Activated naive CD8-positive, alpha-beta T cell treated with anti-CD3 and anti-CD28 coated beads, Interleukin-2, amount 10 ng/mL, durations not matched to agents 7 days and 5 days (primary cell): ENCODE data around the gene SIPA1L3. TPM values are rescaled to one million over a fixed set of nuclear protein-coding genes. Genes with fewer than 3 reads are reported as not detected.
"Not testable (repeated sequence)": the region's sequence is repeated elsewhere in the genome, so short reads cannot be mapped to it uniquely, and the experiment has no call there.

ENCODE experiments used
- ATAC-seq: fragments of 150-1000 bp; cut with Tn5 transposase; one replicate; pipeline ENCODE4 v1.10.0; 2021; ENCODE audit warnings: low read depth, moderate library complexity
- POLR2A ChIA-PET: fragments of 350-600 bp; sonication (Branson Sonifier 250); formaldehyde crosslinking; loops from one replicate; lab custom pipeline; 2021; ENCODE audit warnings: antibody characterized with exemption; lab: Charles Lee
- DNase-seq: peaks from one replicate; pipeline ENCODE4 v3.0.0; 2021
- H3K27ac Mint-ChIP-seq: one replicate; pipeline ENCODE4 v1.8.0; 2022; ENCODE audit warnings: mild to moderate bottlenecking, mixed read lengths
- H3K27me3 Mint-ChIP-seq: one replicate; pipeline ENCODE4 v1.8.0; 2022; ENCODE audit warnings: mild to moderate bottlenecking, moderate library complexity, mixed read lengths
- H3K36me3 Mint-ChIP-seq: one replicate; pipeline ENCODE4 v1.8.0; 2021; ENCODE audit warnings: mild to moderate bottlenecking, mixed read lengths
- H3K4me1 Mint-ChIP-seq: one replicate; pipeline ENCODE4 v1.8.0; 2021; ENCODE audit warnings: mixed read lengths
- H3K4me3 Mint-ChIP-seq: one replicate; pipeline ENCODE4 v1.8.0; 2022; ENCODE audit warnings: mild to moderate bottlenecking, moderate library complexity, mixed read lengths
- H3K9me3 Mint-ChIP-seq: one replicate; pipeline ENCODE4 v1.8.0; 2021; ENCODE audit warnings: mixed read lengths
- total RNA-seq, 2 experiments: library from RNA; stranded (reverse); gene quantifications; one replicate each; pipeline ENCODE4 v1.2.3, GENCODE V29; 2021

Gene SIPA1L3
- total RNA-seq, 2 experiments from 2014 or later, result 20.3 to 24.6 TPM

DNA sequence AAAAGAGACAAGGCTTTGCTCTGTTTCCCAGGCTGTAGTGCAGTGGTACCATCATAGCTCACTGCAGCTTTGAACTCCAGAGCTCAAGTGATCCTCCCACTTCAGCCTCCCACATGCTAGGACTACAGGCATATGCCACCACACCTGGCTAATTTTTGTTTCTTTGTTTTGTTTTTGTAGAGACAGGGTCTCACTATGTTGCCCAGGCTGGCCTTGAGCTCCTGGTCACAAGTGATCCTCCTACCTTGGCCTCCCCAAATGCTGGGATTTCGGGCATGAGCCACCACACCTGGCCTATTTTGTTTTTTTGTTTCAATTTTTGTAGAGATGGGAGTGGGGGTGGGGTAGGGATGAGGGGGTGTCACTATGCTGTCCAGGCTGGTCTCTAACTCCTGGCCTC, 7.6 kb upstream of the SIPA1L3 start:
- H3K27ac Mint-ChIP-seq, result no peak overlapping the region
- H3K36me3 Mint-ChIP-seq, result no peaks in the 10 kb centered on the region
- H3K9me3 Mint-ChIP-seq, result no peaks in the 10 kb centered on the region
- H3K4me1 Mint-ChIP-seq, result no peaks in the 10 kb centered on the region
- H3K27me3 Mint-ChIP-seq, result no peaks in the 10 kb centered on the region
- ATAC-seq (no peak), DNase-seq (no peak)
- POLR2A ChIA-PET, result no interaction called here
- no peak overlapping the region for H3K4me3 Mint-ChIP-seq

DNA sequence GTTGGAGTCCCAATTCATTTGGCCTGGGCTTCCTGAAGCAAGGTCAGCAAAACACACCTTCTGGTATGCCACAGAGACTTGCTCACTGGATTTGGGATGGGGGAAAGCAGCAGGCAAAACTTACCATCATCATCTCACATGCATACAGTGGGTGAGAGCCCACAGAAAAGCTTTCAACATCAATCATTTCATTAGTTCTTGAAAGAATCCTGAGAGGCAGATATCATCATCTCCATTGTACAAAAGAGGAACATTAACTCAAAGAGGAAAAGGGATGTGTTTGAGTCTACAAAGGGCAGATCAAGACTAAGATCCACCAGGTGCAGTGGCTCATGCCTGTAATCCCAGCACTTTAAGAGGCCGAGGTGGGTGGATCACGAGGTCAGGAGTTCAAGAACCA, 7.0 kb upstream of the SIPA1L3 start:
- DNase-seq (no peak), ATAC-seq (no peak)
- Mint-ChIP-seq H3K9me3 (no peaks in the 10 kb centered on the region), H3K4me3 (no peak overlapping the region), H3K4me1 (no peaks in the 10 kb centered on the region), H3K27ac (no peak overlapping the region), H3K27me3 (no peaks in the 10 kb centered on the region), H3K36me3 (no peaks in the 10 kb centered on the region)
- POLR2A ChIA-PET, result no interaction called here

DNA sequence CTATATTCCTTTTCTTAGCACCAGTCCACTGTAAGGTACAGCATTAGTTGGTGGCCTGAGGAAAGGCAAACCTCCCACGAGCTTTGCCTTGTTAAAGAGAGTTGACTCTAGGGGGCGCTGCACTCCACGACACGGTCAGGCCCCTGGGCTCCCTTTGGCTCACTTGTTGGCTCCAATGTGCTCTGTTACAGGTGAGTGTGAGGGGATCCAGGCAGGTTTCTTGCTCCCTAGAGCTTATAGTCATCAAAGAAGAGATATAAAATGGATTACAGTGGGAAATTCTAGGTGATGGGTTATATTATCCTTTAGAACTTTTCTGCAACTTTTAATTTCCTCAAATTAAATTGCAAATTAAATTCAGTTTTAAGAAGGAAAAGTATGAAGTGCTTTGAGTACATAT, 4.3 kb upstream of the SIPA1L3 start:
- no peaks in the 10 kb centered on the region for H3K9me3 Mint-ChIP-seq
- no peaks in the 10 kb centered on the region for H3K27me3 Mint-ChIP-seq
- POLR2A ChIA-PET, result interaction anchor here (1.0 to 1.8 kb wide), 4 partner anchors 147 to 532 kb away, joined by 3 to 5 read pairs (median 4); partner anchors contain the start of genes KCNK6 and ZNF527
- H3K4me3 Mint-ChIP-seq, result no peak overlapping the region
- no peaks in the 10 kb centered on the region for H3K36me3 Mint-ChIP-seq
- DNase-seq (peak; percentile 75), ATAC-seq (peak; percentile 20)
- peaks cover 7% of the 10 kb centered on the region for H3K4me1 Mint-ChIP-seq
- H3K27ac Mint-ChIP-seq, result no peak overlapping the region

DNA sequence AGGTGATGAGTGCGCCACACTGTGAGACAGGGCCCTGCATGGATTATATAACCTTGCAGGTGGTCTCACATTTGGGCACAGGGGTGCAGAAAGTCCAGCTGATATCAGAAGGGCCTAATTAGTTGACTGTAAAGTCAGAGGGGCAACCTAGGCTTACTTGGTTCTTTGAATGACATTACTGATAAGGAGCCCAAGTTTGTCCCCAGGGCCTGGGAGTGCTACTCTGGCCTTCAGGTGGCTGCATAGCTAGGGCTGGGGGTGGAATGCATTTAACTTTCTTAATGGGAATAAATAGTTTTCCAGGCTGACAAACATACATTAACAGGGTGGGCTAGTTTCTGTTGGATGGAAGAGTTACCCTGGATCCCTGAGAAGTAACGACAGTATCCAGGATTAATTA, 3.9 kb upstream of the SIPA1L3 start:
- H3K4me3 Mint-ChIP-seq, result no peak overlapping the region
- H3K9me3 Mint-ChIP-seq, result no peaks in the 10 kb centered on the region
- POLR2A ChIA-PET, result interaction anchor here (1.0 to 1.8 kb wide), 3 partner anchors 146 to 417 kb away, joined by 3 to 5 read pairs (median 4); partner anchors contain the start of gene KCNK6
- no peak for DNase-seq
- no peaks in the 10 kb centered on the region for H3K27me3 Mint-ChIP-seq
- no peak overlapping the region for H3K27ac Mint-ChIP-seq
- H3K4me1 Mint-ChIP-seq, result peaks cover 10% of the 10 kb centered on the region
- ATAC-seq, result no peak
- H3K36me3 Mint-ChIP-seq, result no peaks in the 10 kb centered on the region

DNA sequence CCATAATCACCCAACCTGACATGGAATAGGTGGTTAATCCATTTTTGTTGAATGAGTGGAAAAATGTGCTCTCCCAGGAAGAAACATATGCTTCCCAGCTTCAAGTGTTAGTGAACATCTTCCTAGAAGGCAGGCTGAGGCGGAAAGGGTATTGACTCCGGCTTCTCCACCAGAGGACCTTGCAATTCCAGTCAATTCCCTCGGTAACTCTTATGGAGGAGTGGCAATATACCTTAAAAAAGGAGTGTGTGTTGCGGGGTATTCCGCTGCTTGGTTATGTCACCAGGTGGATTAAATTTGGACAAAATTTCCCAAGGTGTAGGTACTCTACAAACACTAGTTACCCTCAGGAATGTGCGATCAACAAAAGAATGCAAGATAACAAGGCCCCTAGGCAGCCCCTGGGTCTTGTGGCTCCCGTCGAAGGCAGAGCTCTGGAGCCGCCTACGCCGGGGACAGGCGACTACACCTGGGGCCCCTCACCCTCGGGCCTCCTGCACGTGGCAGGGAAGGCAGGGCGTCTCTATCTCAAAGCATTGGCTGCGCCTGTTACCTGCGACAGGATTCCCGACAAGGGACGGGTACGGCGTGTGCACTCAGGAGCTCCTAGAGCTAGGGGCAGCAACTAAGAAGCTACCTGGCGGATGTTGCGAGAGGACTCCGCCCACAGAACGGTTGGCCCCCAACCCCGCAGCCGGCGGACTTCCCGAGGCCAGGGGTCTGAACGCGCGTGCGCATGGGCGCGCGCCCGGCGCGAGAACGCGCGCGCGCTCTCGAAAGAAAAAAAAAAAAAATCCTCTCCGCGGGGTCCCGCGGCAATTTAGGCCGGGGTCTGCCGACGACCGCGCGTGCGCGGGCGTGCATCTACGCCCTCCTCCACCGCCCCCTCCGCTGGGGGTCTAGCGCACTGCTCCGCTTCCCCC, 801 bp upstream of the SIPA1L3 start, which contains the start of gene WDR87:
Gene WDR87 (minus strand): TSS at position 649 of the 923 bp plus-strand sequence. CDS start 8,355 bp downstream, outside the sequence.
- Mint-ChIP-seq H3K4me1 (peaks cover 21% of the 10 kb centered on the region), H3K9me3 (no peaks in the 10 kb centered on the region), H3K36me3 (no peaks in the 10 kb centered on the region), H3K4me3 (peak within 1 kb of the TSS; percentile 81), H3K27me3 (no peaks in the 10 kb centered on the region), H3K27ac (peak within 1 kb of the TSS; percentile 81)
- ATAC-seq (peak; percentile 16), DNase-seq (no peak)
- POLR2A ChIA-PET, result interaction anchor here (0.6 to 4.0 kb wide), 14 partner anchors 10 to 926 kb away, joined by 3 to 35 read pairs (median 3); partner anchors contain the start of genes CATSPERG, GGN and PSMD8

DNA sequence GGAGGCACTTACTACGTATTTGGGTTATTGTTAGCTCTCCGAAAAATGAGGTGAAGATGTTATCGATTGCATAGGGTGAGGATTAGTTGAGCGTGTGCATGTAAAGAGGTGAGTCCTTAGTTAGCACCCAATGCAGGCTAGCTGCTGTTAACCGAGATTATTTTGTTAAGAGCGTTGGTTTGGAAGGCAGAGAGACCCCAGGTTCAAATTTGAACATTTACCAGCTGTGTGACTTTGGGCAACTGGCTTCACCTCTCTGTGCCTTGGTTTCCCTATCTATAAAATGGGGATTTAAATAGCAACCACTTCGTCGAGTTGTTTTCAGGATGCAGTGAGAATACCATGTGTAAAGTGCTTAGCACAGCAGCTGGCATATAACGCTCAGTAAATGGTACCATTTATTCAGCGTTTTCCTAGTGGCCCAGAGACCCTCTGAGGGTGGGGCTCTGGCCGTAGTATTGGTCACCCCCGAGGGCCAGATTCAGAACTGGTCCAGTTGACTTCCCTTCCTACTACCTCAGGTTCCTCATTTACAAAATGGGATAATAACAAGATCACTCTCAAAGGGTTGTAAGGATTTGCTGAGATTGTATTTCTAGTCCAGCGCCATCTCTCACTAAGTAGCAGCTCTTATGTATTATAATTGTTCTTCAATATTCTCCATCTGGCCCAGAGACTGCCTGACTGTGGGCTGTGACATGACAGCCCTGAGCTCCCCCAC, 887 bp downstream of the SIPA1L3 start:
- Mint-ChIP-seq H3K36me3 (no peaks in the 10 kb centered on the region), H3K27ac (no peak overlapping the region)

DNA sequence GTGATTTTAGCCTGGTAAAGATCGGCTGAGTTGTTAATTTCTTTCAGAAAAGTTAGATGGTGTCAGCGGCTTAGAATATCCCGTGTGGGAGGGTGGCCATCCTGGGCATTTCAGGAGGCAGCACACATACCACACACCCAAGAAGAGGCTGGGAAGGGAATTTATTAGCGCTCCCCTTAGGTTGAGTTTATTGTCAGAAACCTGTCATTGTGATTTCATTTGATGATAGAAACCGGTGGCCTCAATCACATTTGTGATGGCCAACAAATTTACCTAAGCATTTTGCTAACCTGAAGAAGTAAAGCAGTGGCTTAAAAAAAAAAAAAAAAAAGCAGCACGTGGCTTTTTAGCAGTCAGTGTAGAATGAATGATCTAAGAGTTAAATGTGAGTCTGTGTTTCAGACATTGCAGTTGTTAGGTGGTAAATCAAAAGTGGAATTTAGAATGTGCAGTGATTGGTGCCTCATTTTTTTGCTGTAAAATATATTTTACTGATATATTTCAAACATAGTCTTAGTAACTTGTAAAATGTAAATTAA, 2.7 kb downstream of the SIPA1L3 start:
- Mint-ChIP-seq H3K27ac (no peak overlapping the region), H3K4me1 (peaks cover 21% of the 10 kb centered on the region), H3K4me3 (no peak overlapping the region), H3K9me3 (no peaks in the 10 kb centered on the region), H3K36me3 (no peaks in the 10 kb centered on the region), H3K27me3 (no peaks in the 10 kb centered on the region)
- DNase-seq, result no peak
- no peak for ATAC-seq
- POLR2A ChIA-PET, result no interaction called here

More for the DNA sequence above, 887 bp downstream of the SIPA1L3 start:
- Mint-ChIP-seq H3K4me3 (peak overlapping the region; percentile 81), H3K27me3 (no peaks in the 10 kb centered on the region), H3K9me3 (no peaks in the 10 kb centered on the region), H3K4me1 (peaks cover 21% of the 10 kb centered on the region)
- DNase-seq (no peak), ATAC-seq (no peak)
- POLR2A ChIA-PET, result interaction anchor here (0.5 to 4.0 kb wide), 8 partner anchors 9 to 606 kb away, joined by 3 to 35 read pairs (median 4); partner anchors contain the start of genes GGN and ZNF527

DNA sequence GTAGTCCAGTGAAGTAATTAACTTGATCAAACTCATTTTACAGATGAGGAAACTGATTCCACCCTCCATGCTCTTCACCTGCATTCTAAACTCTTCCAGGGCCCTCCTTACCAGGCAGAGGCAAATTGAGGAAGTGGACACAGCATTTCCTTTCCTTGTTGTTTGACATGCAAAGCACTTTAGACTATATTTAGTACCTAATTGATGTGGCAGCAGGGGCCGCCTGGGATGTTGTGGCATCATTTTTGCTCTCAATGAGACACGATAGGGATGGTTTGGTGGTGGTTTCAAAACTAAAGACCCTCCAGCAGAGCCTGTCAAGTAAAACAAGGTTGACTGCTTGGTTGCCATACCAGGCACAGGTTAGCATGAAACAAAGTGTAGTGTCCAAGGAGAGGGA, 7.9 kb downstream of the SIPA1L3 start:
- DNase-seq (no peak), ATAC-seq (peak; percentile 56)
- Mint-ChIP-seq H3K4me1 (peaks cover 10% of the 10 kb centered on the region), H3K9me3 (no peaks in the 10 kb centered on the region), H3K4me3 (peak overlapping the region; percentile 14), H3K27me3 (no peaks in the 10 kb centered on the region), H3K27ac (peak overlapping the region; percentile 65), H3K36me3 (peaks cover 5% of the 10 kb centered on the region)
- POLR2A ChIA-PET, result no interaction called here

DNA sequence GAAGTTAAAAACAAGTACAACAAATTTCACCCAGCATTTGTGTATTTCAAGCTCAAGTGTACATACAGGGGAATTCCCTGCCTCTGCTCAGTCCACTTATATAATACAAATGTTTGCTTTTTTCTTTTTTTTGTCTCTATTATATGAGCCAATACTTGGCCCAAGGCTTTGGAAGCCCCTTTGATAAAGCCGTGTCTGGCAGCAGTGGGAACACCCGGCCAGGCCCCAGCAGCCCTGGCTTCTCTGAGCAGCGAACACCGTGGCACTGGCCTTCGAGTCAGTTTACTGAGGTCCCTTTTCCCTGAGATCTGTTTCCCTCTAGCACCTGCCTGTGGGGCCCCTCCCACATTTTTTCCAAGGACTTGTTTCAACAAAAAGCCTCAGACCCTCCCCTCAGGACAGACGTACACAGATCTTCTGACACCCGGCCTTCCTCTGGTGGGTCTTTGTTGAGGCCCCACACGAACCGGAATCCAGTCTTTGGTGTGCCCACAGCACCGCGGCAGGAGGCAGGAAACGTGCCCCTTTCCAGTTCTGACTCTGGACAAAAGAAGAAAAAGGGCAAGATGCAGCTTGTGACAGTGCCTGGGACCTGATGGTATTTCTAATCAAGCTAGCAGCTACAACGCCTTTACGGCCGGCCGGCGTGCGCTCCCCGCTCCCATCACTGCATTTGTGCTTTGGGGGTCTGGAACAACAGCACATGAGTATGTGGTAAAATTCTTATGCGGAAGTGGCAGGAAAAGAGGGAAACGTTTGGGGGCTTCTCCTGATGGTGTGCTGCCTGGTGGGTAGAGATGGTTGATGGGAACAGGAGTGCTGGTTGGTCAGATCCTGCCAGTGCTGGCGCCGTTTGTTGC, 13.8 kb downstream of the SIPA1L3 start:
- H3K4me3 Mint-ChIP-seq, result no peak overlapping the region
- peaks cover 16% of the 10 kb centered on the region for H3K4me1 Mint-ChIP-seq
- peaks cover 5% of the 10 kb centered on the region for H3K36me3 Mint-ChIP-seq
- no peak for ATAC-seq
- no peaks in the 10 kb centered on the region for H3K9me3 Mint-ChIP-seq
- POLR2A ChIA-PET, result no interaction called here
- no peak for DNase-seq
- peak overlapping the region; percentile 20 for H3K27ac Mint-ChIP-seq
- no peaks in the 10 kb centered on the region for H3K27me3 Mint-ChIP-seq

DNA sequence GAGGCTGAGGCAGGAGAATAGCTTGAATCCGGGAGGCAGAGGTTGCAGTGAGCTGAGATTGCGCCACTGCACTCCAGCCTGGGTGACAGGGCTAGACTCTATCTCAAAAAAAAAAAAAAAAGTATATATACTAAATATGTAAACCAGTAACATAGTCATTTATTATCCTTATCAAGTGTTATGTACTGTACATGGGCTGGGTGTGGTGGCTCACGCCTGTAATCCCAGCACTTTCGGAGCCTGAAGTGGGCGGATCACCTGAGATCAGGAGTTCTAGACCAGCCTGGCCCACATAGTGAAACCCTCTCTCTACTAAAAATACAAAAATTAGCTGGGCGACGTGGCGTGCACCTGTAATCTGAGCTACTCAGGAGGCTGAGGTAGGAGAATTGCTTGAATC, 17.6 kb downstream of the SIPA1L3 start:
- H3K36me3 Mint-ChIP-seq, DNase-seq, H3K4me3 Mint-ChIP-seq, ATAC-seq, POLR2A ChIA-PET, H3K9me3 Mint-ChIP-seq, H3K27ac Mint-ChIP-seq, H3K27me3 Mint-ChIP-seq: not testable (repeated sequence)
- peaks cover 12% of the 10 kb centered on the region for H3K4me1 Mint-ChIP-seq

DNA sequence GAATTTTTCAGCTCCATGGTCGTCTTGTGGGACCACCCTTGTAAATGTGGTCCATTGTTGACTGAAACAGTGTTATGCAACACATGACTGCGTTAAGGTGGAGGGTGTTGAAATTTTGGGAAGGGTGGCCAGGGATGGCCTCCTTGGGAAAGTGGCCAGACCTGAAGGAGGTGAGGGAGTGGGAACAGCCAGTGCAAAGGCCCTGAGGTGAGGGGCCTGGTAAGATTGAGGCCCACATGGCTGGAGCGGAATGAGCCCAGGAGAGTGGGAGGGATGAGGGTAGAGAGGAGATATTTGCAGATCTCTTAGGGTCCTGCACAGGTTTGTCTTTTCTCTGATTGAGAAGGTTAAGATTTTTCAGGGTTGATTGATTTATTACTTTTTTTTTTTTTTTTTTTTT, 18.2 kb downstream of the SIPA1L3 start:
- no peak for ATAC-seq
- Mint-ChIP-seq H3K4me1 (peaks cover 12% of the 10 kb centered on the region), H3K9me3 (no peaks in the 10 kb centered on the region), H3K36me3 (peaks cover 3% of the 10 kb centered on the region), H3K27ac (peak overlapping the region; percentile 30), H3K27me3 (no peaks in the 10 kb centered on the region), H3K4me3 (no peak overlapping the region)
- DNase-seq, result no peak
- POLR2A ChIA-PET, result interaction anchor here (0.7 kb wide), 1 partner anchor 122 kb away, joined by 5 read pairs; no protein-coding TSS in a partner anchor

DNA sequence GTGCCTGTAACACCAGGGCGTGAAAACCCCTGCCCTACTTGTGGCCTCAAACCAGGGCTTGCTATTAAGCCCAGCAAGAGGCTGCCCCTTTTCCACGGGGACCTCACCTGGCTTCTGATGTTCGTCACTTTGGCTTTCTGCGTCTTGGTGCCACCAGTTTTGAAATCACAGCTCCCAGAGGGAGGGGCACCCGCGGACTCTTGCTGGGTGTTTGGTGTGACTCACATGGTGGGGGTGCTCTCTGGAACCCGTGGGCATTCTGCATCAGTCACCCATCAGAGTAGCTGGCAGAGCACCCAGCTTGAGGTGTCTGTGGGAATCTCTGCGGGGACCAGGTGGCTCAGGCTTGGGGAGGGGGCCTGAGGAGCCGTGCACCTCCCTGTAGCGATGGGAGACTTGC, 19.2 kb downstream of the SIPA1L3 start:
- POLR2A ChIA-PET, result no interaction called here
- Mint-ChIP-seq H3K4me1 (peaks cover 4% of the 10 kb centered on the region), H3K36me3 (peaks cover 8% of the 10 kb centered on the region), H3K27me3 (no peaks in the 10 kb centered on the region), H3K27ac (no peak overlapping the region), H3K4me3 (no peak overlapping the region), H3K9me3 (no peaks in the 10 kb centered on the region)
- ATAC-seq (no peak), DNase-seq (no peak)
